Measurements from ENCODE around the gene RFWD3.

The RFWD3 gene

DNA sequence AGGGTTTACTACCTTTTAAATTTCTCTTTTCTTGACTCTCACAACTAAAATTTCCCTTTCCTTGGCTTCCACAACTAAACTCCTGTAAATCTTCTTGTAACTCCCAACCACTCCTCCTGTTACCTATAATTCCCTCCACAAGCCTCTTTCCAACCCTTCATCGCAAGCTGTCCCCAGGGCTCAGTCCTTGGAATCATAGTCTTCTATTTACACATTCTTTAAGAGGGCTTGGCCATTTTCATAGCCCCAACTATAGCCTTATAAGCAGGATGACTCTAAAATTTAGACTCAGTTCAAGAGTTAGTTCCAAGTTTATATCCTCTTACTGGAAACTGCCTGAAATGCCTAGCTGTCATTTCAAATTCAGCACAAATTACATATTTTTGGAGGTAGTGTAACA, 83.7 kb downstream of the RFWD3 start:
- TF ChIP-seq, protein P1, sequence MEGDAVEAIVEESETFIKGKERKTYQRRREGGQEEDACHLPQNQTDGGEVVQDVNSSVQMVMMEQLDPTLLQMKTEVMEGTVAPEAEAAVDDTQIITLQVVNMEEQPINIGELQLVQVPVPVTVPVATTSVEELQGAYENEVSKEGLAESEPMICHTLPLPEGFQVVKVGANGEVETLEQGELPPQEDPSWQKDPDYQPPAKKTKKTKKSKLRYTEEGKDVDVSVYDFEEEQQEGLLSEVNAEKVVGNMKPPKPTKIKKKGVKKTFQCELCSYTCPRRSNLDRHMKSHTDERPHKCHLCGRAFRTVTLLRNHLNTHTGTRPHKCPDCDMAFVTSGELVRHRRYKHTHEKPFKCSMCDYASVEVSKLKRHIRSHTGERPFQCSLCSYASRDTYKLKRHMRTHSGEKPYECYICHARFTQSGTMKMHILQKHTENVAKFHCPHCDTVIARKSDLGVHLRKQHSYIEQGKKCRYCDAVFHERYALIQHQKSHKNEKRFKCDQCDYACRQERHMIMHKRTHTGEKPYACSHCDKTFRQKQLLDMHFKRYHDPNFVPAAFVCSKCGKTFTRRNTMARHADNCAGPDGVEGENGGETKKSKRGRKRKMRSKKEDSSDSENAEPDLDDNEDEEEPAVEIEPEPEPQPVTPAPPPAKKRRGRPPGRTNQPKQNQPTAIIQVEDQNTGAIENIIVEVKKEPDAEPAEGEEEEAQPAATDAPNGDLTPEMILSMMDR (IDR thresholded peaks at IDR 0.05; ENCODE audit: control extremely low read depth, extremely low read depth, low read depth, missing control alignments), result no peak
- no peak for DNase-seq (ENCODE audit: extremely low spot score)
- ChIA-PET CTCF (interaction anchor here (0.9 kb wide), 1 partner anchor 23 kb away, joined by 5 read pairs; no protein-coding TSS in a partner anchor), POLR2A (no interaction called here)

DNA sequence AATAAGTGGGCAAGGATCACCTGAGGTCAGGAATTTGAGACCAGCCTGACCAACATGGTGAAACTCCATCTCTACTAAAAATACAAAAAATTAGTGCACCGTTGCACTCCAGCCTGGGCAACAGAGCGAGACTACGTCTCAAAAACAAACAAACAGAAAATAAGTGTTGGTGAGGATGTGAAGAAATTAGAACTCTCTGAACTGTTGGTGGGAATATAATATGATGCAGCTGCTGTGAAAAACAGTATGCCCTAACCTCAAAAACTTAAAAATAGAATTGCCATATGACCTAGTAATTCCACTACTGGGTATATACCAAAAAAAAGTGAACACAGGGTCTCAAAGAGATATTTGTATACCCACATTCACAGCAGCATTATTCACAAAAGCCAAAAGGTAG, 85.8 kb downstream of the RFWD3 start:
- ChIA-PET CTCF (interaction anchor here (1.4 kb wide), 1 partner anchor 10 kb away, joined by 3 read pairs; no protein-coding TSS in a partner anchor), POLR2A (no interaction called here)
- TF ChIP-seq, protein P1 (IDR thresholded peaks at IDR 0.05; ENCODE audit: control extremely low read depth, extremely low read depth, low read depth, missing control alignments), result no peak
- DNase-seq (ENCODE audit: extremely low spot score), result no peak

- CTCF ChIA-PET, result interaction anchor here (1.2 to 2.6 kb wide), 4 partner anchors 9 to 42 kb away, joined by 3 to 14 read pairs (median 4); no protein-coding TSS in a partner anchor
- POLR2A ChIA-PET, result no interaction called here
- TF ChIP-seq, protein P1 (IDR thresholded peaks at IDR 0.05; ENCODE audit: control extremely low read depth, extremely low read depth, low read depth, missing control alignments), result no peak
- DNase-seq (ENCODE audit: extremely low spot score), result no peak
Measured at GRCh38 chr16:74578838-74579237, 87.8 kb downstream of the RFWD3 start.

DNA sequence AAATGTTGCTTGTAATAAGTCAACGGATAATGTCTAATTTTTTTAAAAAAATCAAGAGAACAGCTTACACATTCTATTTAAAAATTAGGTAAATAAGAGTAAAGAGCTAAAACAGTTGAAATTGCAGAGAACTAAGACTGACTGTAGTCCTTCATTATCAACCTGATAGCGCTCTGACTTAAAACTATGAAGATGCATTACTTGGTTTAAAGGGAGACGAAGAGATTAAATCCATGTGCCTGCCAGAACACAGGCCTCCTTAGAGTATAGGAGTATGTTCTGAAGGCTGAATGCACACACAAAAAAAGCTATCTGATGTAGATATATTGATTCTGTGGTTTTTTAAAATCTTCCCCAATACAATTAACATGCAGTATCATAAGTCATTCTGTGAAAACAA, 88.2 kb downstream of the RFWD3 start:
- TF ChIP-seq, protein P1 (IDR thresholded peaks at IDR 0.05; ENCODE audit: control extremely low read depth, extremely low read depth, low read depth, missing control alignments), result no peak
- no peak for DNase-seq (ENCODE audit: extremely low spot score)
- POLR2A ChIA-PET, result no interaction called here
- CTCF ChIA-PET, result interaction anchor here (1.2 to 2.6 kb wide), 5 partner anchors 9 to 42 kb away, joined by 3 to 14 read pairs (median 4); no protein-coding TSS in a partner anchor

GRCh38 chr16:74577882-74578366, 88.8 kb downstream of the RFWD3 start:
- ChIA-PET CTCF (interaction anchor here (1.2 to 2.6 kb wide), 5 partner anchors 9 to 43 kb away, joined by 3 to 14 read pairs (median 4); no protein-coding TSS in a partner anchor), POLR2A (no interaction called here)
- TF ChIP-seq, protein P1 (IDR thresholded peaks at IDR 0.05; ENCODE audit: control extremely low read depth, extremely low read depth, low read depth, missing control alignments), result no peak
- peak; percentile 31 for DNase-seq (ENCODE audit: extremely low spot score)

- POLR2A ChIA-PET, result no interaction called here
- no peak for DNase-seq (ENCODE audit: extremely low spot score)
- CTCF ChIA-PET, result interaction anchor here (0.7 to 1.0 kb wide), 2 partner anchors 11 to 287 kb away, joined by 3 read pairs; no protein-coding TSS in a partner anchor
- TF ChIP-seq, protein P1 (IDR thresholded peaks at IDR 0.05; ENCODE audit: control extremely low read depth, extremely low read depth, low read depth, missing control alignments), result no peak
Measured at GRCh38 chr16:74575807-74576643, 90.7 kb downstream of the RFWD3 start.

Measured in GM10248 (cell line).